NCI-H526 (cell line): ENCODE data around the gene PHACTR2.
"Not testable (repeated sequence)": the region's sequence is repeated elsewhere in the genome, so short reads cannot be mapped to it uniquely, and the experiment has no call there.

ENCODE experiments used
- DNase-seq, 2 experiments: peaks; one replicate each; lab custom pipeline; 2025; lab: John Stamatoyannopoulos, UW

Gene PHACTR2

DNA sequence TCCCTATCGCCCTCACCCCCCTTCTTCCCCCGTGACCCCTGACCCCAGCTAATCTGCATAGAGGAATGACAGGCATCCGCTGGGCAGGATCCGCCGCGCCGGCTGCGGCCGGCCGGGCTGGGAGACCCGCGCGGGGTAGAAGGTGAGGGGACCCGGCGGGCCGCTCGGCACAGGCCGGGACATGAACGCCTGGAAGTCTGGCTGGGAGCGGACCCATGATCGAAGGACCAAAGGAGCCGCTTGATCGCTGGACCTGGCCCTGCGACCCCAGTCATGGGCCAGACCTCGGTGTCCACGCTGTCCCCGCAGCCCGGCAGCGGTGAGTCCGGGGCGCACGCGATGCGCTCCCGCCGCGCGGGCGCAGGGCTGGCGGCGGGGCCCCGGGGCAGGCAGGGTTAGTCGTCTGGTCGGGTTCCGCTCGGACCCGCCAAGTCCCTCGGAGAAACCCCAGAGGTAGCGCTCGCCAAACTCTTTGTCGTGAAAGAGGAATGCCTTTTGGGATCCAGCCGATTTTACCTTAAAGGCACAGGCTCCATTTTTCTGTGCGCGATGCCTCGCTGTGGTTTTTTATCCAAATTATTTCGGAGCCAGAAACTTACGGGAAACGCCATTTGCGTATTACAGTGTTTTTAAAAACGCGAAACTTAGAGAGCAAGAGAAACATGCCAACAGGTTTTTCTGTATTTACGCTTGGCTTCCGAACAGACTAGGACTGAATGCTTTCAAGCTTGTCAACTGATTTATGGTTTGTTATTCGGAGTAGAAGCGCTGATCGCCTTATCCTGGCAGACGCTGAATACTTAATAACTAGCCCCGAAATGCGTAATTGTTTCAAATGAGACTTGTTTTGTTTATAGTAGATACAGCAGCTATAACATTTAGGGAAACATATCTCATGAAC is at the start of gene PHACTR2:
Gene PHACTR2 (plus strand): TSS at position 75 of the 901 bp plus-strand sequence. CDS start 199 bp downstream, at position 274.
- DNase-seq: peak; percentile 58 to 82

DNA sequence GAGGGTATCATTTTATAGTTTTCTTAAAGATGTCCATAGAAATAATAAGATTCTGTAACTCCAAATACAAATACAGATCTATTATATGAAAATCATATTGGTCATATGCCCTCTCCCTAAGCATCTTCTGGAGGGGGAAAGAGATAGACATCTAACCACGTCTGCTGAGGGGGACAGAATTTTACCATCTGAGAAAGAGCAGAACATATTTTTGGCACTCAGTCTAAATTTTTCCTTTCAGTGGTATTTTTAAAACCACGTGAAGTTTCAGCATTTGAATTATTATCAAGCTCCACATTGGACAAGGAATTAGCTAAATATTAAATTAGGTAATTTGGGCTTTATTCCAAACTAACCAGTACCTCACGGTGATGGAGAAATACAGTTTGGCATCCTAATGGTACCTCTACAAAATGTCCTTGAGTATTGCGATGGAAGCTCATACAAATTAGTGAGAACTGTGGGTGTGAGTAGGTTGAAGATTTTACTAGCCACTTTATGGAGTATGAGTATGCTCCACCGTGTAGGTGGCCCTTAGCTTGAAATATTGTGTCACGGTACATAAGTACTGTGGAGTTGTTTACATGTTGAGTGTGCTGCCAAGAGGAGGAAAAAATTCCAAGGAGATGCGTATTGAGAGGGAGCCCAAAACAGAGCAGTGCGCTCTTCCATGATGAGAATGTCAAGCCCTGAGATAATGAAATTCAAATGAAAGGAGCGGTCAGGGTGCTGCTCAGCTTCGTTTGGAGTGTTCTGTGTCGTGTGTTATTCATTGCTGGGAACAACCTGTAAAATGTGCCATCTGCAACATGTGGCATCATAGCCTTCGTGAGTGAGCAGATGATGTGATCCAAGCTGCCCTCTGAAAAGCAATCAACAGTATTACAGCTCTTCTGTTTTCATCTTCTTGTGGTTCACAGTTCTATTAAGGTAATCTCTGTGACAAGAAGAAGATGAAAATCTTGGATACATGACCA is 48.4 kb upstream of the PHACTR2 start:
- no peak for DNase-seq

DNA sequence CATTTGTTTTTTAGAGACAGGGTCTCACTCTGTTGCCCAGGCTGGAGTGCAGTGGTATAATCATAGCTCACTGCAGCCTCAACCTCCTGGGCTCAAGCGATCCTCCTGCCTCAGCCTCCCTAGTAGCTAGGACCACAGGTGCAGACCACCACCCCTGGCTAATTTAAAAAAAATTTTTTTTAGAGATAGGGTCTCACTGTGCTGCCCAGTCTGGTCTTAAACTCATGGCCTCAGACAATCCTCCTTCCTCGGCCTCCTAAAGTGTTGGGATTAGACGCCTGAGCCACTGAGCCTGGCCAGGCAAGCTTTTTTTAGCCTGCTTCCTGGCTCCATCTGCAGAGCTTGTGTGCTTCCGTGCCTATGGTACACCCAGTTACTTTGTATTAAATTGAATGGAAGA is 46.6 kb upstream of the PHACTR2 start:
- not testable (repeated sequence) for DNase-seq

DNA sequence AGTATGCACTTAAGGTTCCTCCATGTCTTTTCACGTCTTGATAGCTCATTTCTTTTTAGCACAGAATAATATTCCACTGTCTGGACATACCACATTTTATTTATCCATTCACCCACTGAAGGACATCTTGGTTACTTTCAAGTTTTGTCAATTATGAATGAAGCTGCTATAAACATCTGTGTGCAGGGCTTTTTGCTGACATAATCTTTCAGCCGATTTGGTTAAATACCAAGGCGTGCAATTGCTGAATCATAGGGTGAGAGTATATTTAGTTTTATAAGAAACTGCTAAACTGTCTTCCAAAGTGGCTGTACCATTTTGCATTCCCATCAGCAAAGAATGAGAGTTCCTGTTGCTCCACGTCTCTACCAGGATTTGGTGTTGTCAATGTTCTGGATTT is 44.9 kb upstream of the PHACTR2 start:
- no peak for DNase-seq

DNA sequence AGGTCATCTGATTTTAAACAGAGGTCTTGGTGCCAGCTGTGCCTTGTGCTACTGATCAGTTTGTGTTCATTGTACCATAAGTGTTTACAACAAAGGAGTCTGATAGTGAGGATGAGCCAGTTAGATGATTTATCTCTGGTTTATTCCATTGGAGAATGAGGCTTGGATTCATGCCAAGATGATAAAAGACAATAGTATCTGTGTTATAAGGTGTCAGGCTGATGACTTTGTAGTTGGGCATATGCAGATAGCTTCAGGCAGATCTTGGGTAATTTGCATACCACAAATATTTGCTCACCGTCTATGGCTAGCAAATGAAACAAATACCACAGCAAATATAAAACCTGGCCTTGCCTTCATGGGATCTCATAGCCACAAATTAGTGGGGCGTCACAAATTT is 43.3 kb upstream of the PHACTR2 start:
- DNase-seq: peak; percentile 98 to 99

DNA sequence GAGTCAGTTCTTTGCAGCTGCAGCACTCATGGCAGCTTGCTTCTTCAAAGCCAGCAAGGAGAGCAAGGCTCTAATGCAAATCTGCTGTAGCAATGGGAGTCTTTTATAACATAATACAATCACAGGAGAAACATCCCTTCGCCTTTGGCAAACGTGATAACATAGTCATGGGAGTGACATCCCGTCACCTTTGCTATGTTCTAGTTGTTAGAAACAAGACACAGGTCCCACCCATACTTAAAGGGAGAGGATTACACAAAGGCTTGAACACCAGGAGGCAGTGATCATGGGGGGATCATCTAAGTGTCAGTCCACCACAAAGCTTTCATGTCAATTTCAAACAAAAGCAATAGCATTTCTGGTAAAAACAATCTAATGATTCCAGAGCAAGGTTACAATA is 40.1 kb upstream of the PHACTR2 start:
- DNase-seq: peak; percentile 15 to 45

DNA sequence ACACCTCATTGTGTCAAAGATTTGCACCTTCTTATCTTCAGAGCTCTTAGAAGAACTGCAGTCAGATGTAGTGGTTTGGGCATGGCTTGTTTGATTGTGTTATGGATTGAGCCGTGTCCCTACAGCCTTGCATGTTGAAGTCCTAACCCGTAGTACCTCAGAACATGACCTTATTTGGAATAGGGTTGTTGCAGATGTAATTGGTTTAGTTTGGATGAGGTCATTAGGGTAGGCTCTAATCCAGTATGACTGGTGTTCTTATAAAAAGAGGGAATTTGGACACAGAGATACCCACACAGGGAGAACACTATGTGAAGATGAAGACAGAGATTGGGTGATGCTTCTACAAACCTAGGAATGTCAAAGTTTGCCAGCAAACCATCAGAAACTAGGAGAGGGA is 35.4 kb upstream of the PHACTR2 start:
- no peak for DNase-seq

DNA sequence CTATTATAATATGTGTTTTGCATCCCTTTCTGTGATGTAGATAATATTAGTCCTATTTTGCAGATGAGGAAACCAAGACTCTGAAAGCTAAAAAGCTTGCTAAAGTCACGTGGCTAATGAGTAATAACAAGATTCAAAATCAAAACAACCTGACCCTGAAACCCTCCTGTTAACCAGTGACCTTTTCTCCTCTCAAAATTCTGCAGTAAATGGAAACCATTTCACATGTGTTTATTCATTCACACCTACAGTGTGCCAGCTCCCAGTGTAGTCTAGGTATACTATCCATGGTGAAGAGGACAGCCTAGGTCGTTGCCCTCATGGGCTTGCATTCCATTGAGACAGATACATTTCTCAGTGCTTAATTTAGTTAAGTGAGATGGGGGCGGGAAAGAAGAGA is 30.6 kb upstream of the PHACTR2 start:
- no peak for DNase-seq

DNA sequence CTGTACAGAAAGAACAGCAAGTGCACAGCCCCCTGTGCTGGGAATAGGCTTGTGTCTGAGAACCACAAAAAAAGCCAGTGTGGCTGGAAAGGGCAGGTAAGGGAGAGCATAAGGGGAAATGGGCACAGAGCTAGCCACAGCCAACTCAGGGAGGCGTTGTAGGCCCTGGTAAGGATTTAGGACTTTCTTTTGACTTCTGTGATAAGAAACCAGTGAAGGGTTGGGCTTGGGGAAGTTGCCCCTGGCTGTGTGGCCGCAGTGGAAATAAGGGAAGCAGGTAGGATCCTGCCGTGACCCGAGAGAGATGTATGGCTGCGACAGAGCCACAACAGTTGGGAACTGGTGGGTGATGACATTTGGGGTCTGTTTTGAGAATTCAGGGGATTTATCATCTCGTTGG is 30.0 kb upstream of the PHACTR2 start:
- DNase-seq: no peak

DNA sequence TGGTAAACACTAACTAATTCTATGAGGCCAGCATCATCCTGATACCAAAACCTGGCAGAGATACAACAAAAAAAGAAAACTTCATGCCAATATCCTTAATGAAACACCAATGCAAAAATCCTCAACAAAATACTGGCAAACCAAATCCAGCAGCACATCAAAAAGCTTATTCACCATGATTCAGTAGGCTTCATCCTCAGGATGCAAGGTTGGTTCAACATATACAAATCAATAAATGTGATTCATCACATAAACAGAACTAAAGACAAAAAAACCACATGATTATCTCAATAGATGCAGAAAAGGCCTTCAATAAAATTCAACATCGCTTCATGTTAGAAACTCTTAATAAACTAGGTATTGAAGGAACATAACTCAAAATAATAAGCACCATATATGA is 28.4 kb upstream of the PHACTR2 start:
- DNase-seq: not testable (repeated sequence)

DNA sequence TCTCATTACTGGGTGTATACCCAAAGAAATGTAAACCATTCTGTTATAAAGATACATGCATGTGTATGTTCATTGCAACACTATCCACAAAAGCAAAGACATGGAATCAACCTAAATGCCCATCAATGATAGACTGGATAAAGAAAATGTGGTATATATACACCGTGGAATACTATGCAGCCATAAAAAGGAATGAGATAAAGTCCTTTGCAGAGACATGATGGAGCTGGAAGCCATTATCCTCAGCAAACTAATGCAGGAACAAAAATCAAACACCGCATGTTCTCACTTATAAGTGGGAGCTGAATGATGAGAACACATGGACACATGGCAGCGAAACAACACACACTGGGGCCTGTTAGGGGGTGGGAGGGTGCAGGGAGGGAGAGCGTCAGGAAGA is 26.4 kb upstream of the PHACTR2 start:
- not testable (repeated sequence) for DNase-seq

DNA sequence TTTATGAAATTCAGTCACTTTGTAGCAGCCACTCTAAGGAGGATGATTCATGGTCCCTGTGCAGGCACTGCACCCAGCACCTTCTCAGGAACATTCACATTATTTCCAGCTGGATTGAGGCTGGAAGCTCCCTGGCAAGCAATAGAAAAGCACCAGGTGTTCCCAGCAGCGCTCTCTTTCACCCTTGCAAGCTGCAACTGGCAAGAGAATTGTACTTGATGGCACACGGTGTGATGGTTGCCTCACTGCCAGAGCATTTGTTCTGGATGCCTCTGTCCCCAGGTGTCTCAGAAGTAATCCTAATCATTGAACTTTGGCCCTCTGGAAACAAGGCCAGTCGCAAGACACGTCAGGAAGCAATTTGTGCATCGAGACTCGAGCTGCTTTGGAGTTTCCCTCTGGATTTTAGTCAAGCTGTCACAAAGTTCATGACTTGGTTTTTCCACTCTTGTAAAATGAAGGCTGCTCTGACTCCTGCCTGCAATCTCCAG is 24.9 kb upstream of the PHACTR2 start:
- no peak for DNase-seq

DNA sequence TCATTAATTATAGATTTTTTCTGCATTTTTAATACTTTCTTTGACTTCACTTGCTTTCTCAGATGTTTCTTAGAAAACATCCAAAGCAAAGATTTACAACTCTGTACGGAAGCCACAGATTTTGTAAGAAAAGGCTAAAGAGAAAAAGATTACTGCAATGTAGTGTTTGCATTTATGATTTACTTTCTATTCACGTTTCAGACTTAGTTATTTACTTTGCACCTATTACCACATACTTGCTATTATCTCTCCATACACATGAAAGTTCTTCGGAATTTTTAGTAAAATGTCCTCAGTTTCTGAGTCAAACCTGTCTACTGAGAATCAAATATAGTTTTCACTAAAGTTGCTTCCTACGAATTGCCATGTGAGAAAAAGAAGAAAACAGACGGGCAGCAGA is 22.2 kb upstream of the PHACTR2 start:
- no peak for DNase-seq

DNA sequence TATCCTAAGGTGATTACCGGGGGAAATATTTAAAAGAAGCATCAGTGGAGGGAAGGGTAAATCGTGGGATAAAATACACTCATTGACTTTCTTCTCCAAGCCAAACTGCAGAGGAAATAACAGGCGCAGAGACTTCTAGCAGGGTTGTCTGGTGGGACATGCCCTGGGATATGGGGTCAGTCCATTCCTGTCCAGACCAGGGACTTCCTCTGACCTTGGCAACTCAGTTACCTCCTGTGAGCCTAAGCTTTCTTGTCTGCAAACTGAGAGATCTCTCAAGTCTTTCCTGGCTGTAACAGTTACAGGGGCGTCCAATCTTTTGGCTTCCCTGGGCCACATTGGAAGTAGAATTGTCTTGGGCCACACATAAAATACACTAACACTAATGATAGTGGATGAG is 21.7 kb upstream of the PHACTR2 start:
- no peak for DNase-seq

DNA sequence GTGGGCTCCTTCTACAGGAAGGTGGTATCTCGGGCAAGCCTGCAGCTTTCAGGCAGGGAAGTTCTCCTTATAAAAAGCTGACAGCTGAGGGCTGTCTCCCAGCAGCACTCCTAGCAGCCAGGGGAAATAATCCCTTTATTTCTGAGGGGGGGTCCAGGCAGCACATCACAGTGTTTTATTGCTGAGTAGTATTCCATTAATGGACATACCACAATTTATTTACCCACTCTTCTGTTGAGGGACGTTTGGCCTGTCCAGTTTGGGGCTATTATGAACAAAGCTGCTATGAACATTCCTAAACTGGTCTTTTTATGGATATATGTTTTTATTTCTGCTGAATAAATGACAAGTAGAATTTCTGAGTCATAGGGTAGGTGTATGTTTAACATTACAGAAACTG is 20.0 kb upstream of the PHACTR2 start:
- no peak for DNase-seq

DNA sequence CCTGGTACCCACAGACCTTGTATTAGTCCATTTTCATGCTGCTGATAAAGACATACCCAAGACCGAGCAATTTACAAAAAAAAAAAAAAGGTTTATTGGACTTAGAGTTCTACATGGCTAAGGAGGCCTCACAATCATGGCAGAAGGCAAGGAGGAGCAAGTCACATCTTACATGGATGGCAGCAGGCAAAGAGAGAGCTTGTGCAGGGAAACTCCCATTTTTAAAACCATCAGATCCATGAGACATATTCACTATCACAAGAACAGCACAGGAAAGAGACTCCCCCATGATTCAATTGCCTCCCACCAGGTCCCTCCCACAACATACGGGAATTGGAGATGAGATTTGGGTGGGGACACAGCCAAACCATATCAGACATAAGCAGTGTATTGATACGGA is 17.6 kb upstream of the PHACTR2 start:
- not testable (repeated sequence) for DNase-seq

DNA sequence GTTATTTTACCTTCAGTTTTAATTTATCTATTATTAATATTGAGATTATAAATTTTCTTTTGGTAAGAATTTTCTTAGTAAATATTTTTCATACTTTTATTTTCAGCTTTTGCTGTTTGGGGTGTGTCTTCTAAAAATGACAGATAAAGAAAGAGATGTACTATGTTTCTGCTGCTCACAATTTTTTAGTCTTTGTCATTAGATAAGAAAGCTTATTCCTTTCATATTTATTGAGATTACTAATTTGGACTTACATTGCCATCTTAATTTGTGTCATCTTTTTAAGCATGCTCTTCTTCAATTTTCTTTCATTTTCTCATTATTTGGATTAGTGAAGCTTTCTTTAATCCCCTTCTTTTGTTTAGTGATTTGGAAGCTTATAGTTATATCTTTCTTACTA is 13.6 kb upstream of the PHACTR2 start:
- DNase-seq: no peak

DNA sequence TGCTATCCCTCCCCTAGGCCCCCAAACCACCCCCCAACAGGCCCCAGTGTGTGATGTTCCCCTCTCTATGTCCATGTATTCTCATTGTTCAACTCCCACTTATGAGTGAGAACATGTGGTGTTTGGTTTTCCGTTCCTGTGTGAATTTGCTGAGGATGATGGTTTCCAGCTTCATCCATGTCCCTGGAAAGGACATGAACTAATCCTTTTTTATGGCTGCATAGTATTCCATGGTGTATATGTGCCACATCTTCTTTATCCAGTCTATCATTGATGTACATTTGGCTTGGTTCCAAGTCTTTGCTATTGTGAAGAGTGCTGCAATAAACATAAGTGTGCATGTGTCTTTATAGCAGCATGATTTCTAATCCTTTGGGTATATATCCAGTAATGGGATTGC is 11.8 kb upstream of the PHACTR2 start:
- DNase-seq: not testable (repeated sequence)

DNA sequence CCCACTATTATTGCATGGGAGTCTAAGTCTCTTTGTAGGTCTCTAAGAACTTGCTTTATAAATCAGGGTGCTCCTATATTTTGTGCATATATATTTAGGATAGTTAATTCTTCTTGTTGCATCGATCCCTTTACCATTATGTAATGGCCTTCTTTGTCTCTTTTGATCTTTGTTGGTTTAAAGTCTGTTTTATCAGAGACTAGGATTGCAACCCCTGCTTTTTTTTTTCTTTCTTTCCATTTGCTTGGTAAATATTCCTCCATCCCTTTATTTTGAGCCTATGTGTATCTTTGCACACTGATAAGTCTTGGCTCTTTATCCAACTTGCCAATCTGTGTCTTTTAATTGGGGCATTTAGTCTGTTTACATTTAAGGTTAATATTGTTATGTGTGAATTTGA is 8.3 kb upstream of the PHACTR2 start:
- DNase-seq: not testable (repeated sequence)

DNA sequence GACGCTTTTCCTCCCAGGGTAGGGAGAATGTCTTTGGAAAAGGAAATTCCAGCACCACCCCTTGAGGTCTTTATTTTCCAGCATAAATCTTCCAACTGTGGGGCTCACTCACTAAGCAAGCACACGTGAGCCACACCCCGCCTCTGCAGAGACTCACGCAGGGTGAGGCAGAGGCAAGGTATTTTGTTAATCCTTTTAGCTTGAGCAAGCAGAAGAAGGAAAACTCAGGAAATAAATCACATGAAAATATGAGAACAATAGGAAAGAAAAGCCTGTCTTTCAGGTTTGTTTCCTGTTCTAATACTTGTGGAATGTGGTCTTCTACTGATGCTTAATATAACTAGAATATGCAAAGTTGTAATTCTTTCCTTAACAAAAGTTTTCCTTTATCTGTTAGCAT is 4.1 kb upstream of the PHACTR2 start:
- peak in 1 of 2 experiments; percentile 6 for DNase-seq

DNA sequence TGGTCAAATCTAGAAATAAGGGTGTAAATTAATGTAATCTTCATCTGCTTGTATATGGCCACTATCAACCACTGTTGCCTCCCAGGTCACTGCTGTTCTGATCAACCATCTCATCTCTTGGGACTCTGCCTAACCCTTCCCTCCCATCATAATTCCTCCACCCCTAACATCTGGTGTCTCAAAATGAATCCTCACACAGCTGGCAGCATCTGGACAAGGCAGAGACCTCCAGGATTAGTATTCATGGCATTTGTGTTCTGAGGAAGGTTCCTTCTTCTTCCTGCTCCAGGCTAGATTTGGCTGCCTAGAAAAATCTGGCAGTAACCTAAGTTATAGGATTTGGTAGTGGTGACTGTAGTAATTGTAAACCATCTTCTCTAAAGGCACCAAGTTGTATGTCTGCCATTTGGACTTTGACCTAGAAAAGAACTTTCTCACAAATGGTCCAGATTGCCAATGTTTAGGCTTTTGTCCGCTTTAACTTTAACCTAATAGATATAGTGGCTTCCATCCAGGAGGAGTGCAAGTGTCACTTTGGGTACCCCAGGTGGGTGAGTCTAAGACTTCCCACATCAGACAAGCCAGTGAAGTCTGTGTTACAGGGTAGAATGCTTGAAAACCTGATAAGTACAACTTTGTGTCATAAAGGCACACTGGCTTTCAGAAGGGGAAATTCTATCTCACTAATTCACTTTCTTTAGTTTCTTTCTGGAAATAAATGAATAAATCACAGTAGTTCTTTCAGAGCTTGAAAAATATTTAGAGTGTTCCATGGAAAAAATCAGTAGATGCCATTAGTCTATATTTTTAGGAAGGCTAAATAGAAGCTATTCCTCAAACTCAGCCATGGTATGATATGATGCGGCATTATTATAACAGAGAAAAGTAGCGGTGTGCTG is 3.0 kb upstream of the PHACTR2 start:
- no peak for DNase-seq
